Heart left ventricle (tissue), 16 donors: ENCODE results near the gene NMRAL1. TPM values are rescaled to one million over a fixed set of nuclear protein-coding genes. Genes with fewer than 3 reads are reported as not detected.

Experiments used
- ATAC-seq, 4 donors: fragments of 200-7000 bp; cut with Tn5 transposase; one replicate each; pipeline ENCODE4 v1.9.1; 2020 to 2022; ENCODE audit warnings: moderate library complexity in 4 of 4, mild to moderate bottlenecking in 3 of 4, moderate number of reproducible peaks in 1 of 4
- DNase-seq, 5 donors: peaks; one replicate each; pipeline ENCODE4 v3.0.0-alpha.2; 2020
- H3K27ac ChIP-seq, 12 donors: fragments of 200-600 bp; sonication (generic) in 4 of 12; one replicate each; pipeline versions ENCODE4 v1.5.0 to v1.8.0; 2016 to 2022; ENCODE audit warnings: mild to moderate bottlenecking in 2 of 12
- H3K27me3 ChIP-seq, 9 donors: fragments of 200-600 bp; sonication (generic) in 2 of 9; one replicate each; pipeline versions ENCODE4 v1.5.1 to v1.8.0; 2016 to 2022; ENCODE audit warnings: mild to moderate bottlenecking in 3 of 9
- H3K36me3 ChIP-seq, 9 donors: fragments of 200-600 bp; sonication (generic) in 2 of 9; one replicate each; pipeline versions ENCODE4 v1.5.0 to v1.8.0; 2018 to 2022; ENCODE audit warnings: mild to moderate bottlenecking in 2 of 9
- H3K4me1 ChIP-seq, 12 donors: fragments of 200-600 bp; sonication (generic) in 4 of 12; one replicate each; pipeline versions ENCODE4 v1.5.0 to v1.8.0; 2016 to 2022; ENCODE audit warnings: mild to moderate bottlenecking in 3 of 12
- H3K4me3 ChIP-seq, 12 donors: fragments of 200-600 bp; sonication (generic) in 4 of 12; one replicate each; pipeline versions ENCODE4 v1.5.0 to v1.8.0; 2017 to 2022; ENCODE audit warnings: mild to moderate bottlenecking in 9 of 12, moderate library complexity in 4 of 12
- H3K9me3 ChIP-seq, 12 donors: fragments of 200-600 bp; sonication (generic) in 4 of 12; one replicate each; pipeline versions ENCODE4 v1.5.0 to v1.8.0; 2016 to 2022; ENCODE audit warnings: mild to moderate bottlenecking in 1 of 12
- CTCF ChIP-seq, 12 donors: fragments of 200-600 bp; sonication (generic) in 4 of 12; IDR thresholded peaks; one replicate each; pipeline versions ENCODE4 v1.5.0 to v1.8.0; 2018 to 2022; ENCODE audit warnings: antibody characterized with exemption in 12 of 12, mild to moderate bottlenecking in 5 of 12
- POLR2A ChIP-seq, 2 donors: fragments of 450-650 bp; IDR thresholded peaks; one replicate each; pipeline ENCODE4 v1.6.1; 2017; ENCODE audit warnings: antibody characterized with exemption in 2 of 2, mild to moderate bottlenecking in 2 of 2, moderate library complexity in 2 of 2
- WGBS, 4 donors: extraction: QIAGEN DNeasy Blood & Tissue Kit in 2 of 4; methylation state at CpG; one replicate each; pipeline versions ENCODE4 v1.1.5 to v1.1.7; 2013 to 2018; 5-methylcytosine and 5-hydroxymethylcytosine counted together
- intact Hi-C, 10 donors: fragments of 100-400 bp; cut with DNase I; formaldehyde crosslinking; loops; one replicate each; pipeline versions ENCODE4 v1.11.1 to v1.14.2; 2022
- polyA plus RNA-seq, 2 donors: library from polyadenylated mRNA; stranded (reverse); fragments of 200-250 nt; gene quantifications; one replicate each; pipeline ENCODE4 v1.2.3, GENCODE V29; 2013
- total RNA-seq, 9 donors: library from RNA; depleted of rRNA in 2 of 9; stranded (reverse); fragments of >200 nt in 2 of 9; fragmentation: NEBNext Ultra II Directional in 3 of 9; extraction: Animal tissue kit (Norgen Biotek cat#: 25700) in 3 of 9; gene quantifications; one replicate each; pipeline versions ENCODE4 v1.1.0 to v1.2.4, GENCODE V29; 2016 to 2023
- donor health status: ischemic (EF 13 %, LVEDD 7.1; RV severe dilation, severe dysfunction).
- donor health status: healthy with polysubstance abuse.
- donor health status: DM: no; HTN: yes; CAD: no.
- donor health status: DM: no; HTN: no; CAD: no.
- donor health status: ischemic (EF 25% LVEDD 6.9; RV normal size, moderate dysfunction).
- donor health status: ischemic (EF 25% LVEDD 5.7; RV mildly dilated, moderate dysfunction).
- donor health status: healthy.
- donor health status: DM: yes; HTN: yes; CAD: no.
- donor health status: ischemic (EF 35%, LVEDD 5.7; RV mildly dilated, moderate dysfunction).
- donor health status: nonischemic (EF 11% LVEDD 7.7; RV severe dilation, severe dysfunction).
- donor health status: DM: yes; HTN: yes; CAD: no.
- donor health status: PGD.
- donor health status: ischemic (EF 29% LVEDD 5.4; RV normal size, mild dysfunction).
- donor health status: nonischemic (EF 23%, LVEDD 6.1; RV moderate dilation, normal function).

The NMRAL1 gene
- total and polyA plus RNA-seq, 11 donors = 12.0 to 47.5 (median 25.4) TPM

DNA sequence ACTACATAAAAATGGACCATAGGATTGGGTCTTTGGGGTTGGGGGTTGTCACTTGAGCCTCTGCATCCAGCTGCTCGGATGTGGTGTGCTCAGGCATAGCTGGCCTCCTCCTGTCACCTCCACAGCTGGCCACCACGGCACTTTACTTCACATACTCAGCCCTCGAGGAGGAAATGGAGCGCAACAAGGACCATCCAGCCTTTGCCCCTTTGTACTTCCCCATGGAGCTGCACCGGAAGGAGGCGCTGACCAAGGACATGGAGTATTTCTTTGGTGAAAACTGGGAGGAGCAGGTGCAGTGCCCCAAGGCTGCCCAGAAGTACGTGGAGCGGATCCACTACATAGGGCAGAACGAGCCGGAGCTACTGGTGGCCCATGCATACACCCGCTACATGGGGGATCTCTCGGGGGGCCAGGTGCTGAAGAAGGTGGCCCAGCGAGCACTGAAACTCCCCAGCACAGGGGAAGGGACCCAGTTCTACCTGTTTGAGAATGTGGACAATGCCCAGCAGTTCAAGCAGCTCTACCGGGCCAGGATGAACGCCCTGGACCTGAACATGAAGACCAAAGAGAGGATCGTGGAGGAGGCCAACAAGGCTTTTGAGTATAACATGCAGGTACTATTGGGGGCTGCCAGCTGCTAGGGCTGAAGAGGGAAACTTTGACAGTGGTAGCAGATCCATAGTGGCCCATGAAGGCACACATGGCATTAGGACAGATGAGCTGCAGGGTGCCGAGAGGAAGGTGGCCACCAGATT is 33.3 kb upstream of the NMRAL1 start:
- TF ChIP-seq CTCF (IDR thresholded peaks at IDR 0.05) = no peak
- TF ChIP-seq POLR2A (IDR thresholded peaks at IDR 0.05) = no peak
- no peaks in the 10 kb centered on the region for H3K9me3 ChIP-seq
- H3K36me3 ChIP-seq = peaks cover 0 to 74% (median 61%) of the 10 kb centered on the region in 9 donors
- H3K4me3 ChIP-seq = no peak overlapping the region
- intact Hi-C loops = loop anchor here in 9 of 10 donors (2.0 to 10.0 kb wide), 8 partner anchors 35 to 450 kb away; partner anchors contain the start of gene SEC14L5 (in 2 of the 9)
- peak overlapping the region in 1 of 12 donors; percentile 1 for H3K27ac ChIP-seq
- no peak for DNase-seq
- H3K27me3 ChIP-seq = no peaks in the 10 kb centered on the region
- 89 to 93% (median 93%) methylated on average over 14 to 17 of the region's 17 CpGs for WGBS, 4 donors
- peaks cover 0 to 48% (median 26%) of the 10 kb centered on the region in 12 donors for H3K4me1 ChIP-seq
- ATAC-seq = no peak

DNA sequence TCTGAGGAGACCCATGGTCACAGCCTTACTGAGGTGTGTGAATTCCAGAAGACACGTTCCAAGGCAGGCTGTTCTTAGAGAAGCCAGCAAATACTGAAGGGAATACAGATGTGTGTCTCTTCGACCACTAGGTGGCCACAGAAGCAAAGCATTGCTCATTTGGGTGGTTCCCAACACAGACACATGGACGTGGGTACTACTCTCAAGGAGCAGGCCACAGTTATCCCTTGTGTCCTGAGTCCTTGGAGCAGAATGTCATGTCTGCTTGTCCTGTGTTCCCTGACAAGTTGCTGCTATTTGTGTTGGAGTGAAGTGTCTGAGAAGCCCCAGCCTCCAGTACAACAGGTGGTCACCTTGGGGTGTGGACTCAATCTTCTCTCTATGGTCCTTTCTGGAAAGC is 32.0 kb upstream of the NMRAL1 start:
- intact Hi-C loops = loop anchor here (1.0 to 10.0 kb wide), 9 partner anchors 36 to 451 kb away; partner anchors contain the start of gene SEC14L5 (in 2 of the 10)
- Histone ChIP-seq H3K9me3 (no peaks in the 10 kb centered on the region), H3K4me1 (peaks cover 0 to 51% (median 26%) of the 10 kb centered on the region in 12 donors), H3K4me3 (no peak overlapping the region), H3K27me3 (no peaks in the 10 kb centered on the region), H3K27ac (peak overlapping the region in 3 of 12 donors; percentile 21 to 84 (median 38)), H3K36me3 (peaks cover 0 to 62% (median 49%) of the 10 kb centered on the region in 9 donors)
- DNase-seq = peak in 4 of 5 donors; percentile 57 to 66 (median 61)
- peak; percentile 69 to 77 (median 70) for ATAC-seq
- WGBS, 4 donors = 0 to 6% (median 3%) methylated on average over 3 of the region's 3 CpGs
- peak; percentile 71 to 87 (median 80) for TF ChIP-seq CTCF (IDR thresholded peaks at IDR 0.05)
- TF ChIP-seq POLR2A (IDR thresholded peaks at IDR 0.05) = no peak

DNA sequence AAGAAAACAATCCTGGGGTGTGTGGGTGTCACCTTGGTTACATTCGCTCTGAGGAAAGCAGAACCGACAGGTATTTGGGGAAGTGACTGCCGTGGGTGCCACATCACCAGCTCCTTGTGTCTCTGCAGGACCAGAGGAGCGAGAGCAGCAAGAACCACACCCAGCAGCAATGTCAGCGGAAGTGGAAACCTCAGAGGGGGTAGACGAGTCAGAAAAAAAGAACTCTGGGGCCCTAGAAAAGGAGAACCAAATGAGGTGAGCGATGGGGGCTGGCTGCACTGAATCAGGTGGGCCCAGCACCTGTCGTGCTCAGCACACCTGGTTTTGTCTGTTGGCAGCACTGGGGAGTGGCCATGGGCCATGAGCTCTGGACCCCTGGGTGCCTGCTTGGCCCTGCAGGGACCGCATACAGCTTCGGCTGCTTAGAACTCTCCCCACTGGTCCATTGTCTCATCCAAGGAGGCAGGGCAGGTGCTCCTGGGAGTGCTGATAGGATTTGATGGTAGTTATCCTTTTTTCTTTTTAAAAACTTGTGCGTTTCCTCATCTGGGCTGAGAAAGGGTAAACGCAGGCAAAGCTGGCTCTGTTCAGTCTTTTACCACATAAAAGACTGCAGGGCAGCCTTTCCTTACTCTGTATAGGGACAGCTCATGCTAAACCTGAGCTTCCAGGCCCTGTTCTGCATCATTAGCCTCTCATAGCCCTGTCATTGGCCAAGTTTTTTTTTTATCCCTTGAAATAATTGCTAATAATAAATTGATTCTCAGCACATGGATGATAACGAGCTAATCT is 31.1 kb upstream of the NMRAL1 start:
- peak overlapping the region in 1 of 12 donors; percentile 16 for H3K4me3 ChIP-seq
- ATAC-seq (peak in 1 of 4 donors; percentile 16), DNase-seq (peak in 1 of 5 donors; percentile 39)
- no peaks in the 10 kb centered on the region for H3K27me3 ChIP-seq
- 79 to 87% (median 81%) methylated on average over 13 of the region's 13 CpGs for WGBS, 4 donors
- intact Hi-C loops = loop anchor here (1.0 to 10.0 kb wide), 9 partner anchors 37 to 452 kb away; partner anchors contain the start of gene SEC14L5 (in 2 of the 10)
- H3K9me3 ChIP-seq = no peaks in the 10 kb centered on the region
- TF ChIP-seq POLR2A (IDR thresholded peaks at IDR 0.05) (no peak), CTCF (IDR thresholded peaks at IDR 0.05) (no peak)
- H3K4me1 ChIP-seq = peaks cover 0 to 53% (median 28%) of the 10 kb centered on the region in 12 donors
- peak overlapping the region in 5 of 12 donors; percentile 9 to 84 (median 38) for H3K27ac ChIP-seq
- peaks cover 0 to 53% (median 41%) of the 10 kb centered on the region in 9 donors for H3K36me3 ChIP-seq
